Hepatocyte (in vitro differentiated cells): ENCODE results near the gene MED20. TPM values are rescaled to one million over a fixed set of nuclear protein-coding genes. Genes with fewer than 3 reads are reported as not detected.

Experiments used
- DNase-seq: peaks from one replicate; pipeline ENCODE4 v3.0.0-alpha.2; 2016; ENCODE audit warnings: low spot score
- H2AFZ ChIP-seq: fragments of 200-600 bp; sonication (generic); 2 replicates; pipeline ENCODE4 v1.6.0; 2016; ENCODE audit warnings: antibody characterized with exemption, mild to moderate bottlenecking
- H3K27ac ChIP-seq: fragments of 200-600 bp; sonication (generic); 2 replicates; pipeline ENCODE4 v1.5.1; 2016; ENCODE audit warnings: mild to moderate bottlenecking
- H3K27me3 ChIP-seq: fragments of 200-600 bp; sonication (generic); 2 replicates; pipeline ENCODE4 v1.6.1; 2016
- H3K36me3 ChIP-seq: fragments of 200-600 bp; sonication (generic); replicated peaks from 2 replicates; pipeline ENCODE4 v1.5.1; 2016; ENCODE audit warnings: low read depth; ENCODE audit not compliant: insufficient read depth
- H3K4me1 ChIP-seq: fragments of 200-600 bp; sonication (generic); 2 replicates; pipeline ENCODE4 v1.5.1; 2016; ENCODE audit warnings: mild to moderate bottlenecking, moderate library complexity; ENCODE audit not compliant: insufficient read depth
- H3K4me2 ChIP-seq: fragments of 200-600 bp; sonication (generic); 2 replicates; pipeline ENCODE4 v1.6.0; 2016
- H3K4me3 ChIP-seq: fragments of 200-600 bp; sonication (generic); 2 replicates; pipeline ENCODE4 v1.5.1; 2016; ENCODE audit warnings: mild to moderate bottlenecking
- H3K79me2 ChIP-seq: fragments of 200-600 bp; sonication (generic); 2 replicates; pipeline ENCODE4 v1.6.0; 2017; ENCODE audit warnings: mild to moderate bottlenecking
- H3K9me2 ChIP-seq: fragments of 200-600 bp; sonication (generic); replicated peaks from 2 replicates; pipeline ENCODE4 v1.6.0; 2017; ENCODE audit warnings: mild to moderate bottlenecking; ENCODE audit not compliant: insufficient read depth
- H3K9me3 ChIP-seq: fragments of 200-600 bp; sonication (generic); 2 replicates; pipeline ENCODE4 v1.5.1; 2016; ENCODE audit warnings: low read depth, mild to moderate bottlenecking
- H4K20me1 ChIP-seq: fragments of 200-600 bp; sonication (generic); 2 replicates; pipeline ENCODE4 v1.6.0; 2016; ENCODE audit warnings: mild to moderate bottlenecking; ENCODE audit not compliant: insufficient read depth, poor library complexity, severe bottlenecking
- CTCF ChIP-seq: fragments of 200-600 bp; sonication (generic); IDR thresholded peaks from 2 replicates; pipeline ENCODE4 v1.5.1; 2016; ENCODE audit warnings: antibody characterized with exemption, mild to moderate bottlenecking; ENCODE audit not compliant: poor library complexity
- EZH2 ChIP-seq: fragments of 200-600 bp; sonication (generic); IDR thresholded peaks from 2 replicates; pipeline ENCODE4 v1.6.1; 2016; ENCODE audit warnings: antibody characterized with exemption, mild to moderate bottlenecking, borderline replicate concordance
- EZH2phosphoT487 ChIP-seq: fragments of 200-600 bp; sonication (generic); IDR thresholded peaks from one replicate; pipeline ENCODE4 v1.6.1; 2018; ENCODE audit warnings: antibody characterized with exemption, mild to moderate bottlenecking, low read depth, moderate library complexity; ENCODE audit not compliant: unreplicated experiment, severe bottlenecking
- WGBS: methylation state at CpG from one replicate; pipeline ENCODE4 v1.1.6; 2016; ENCODE audit warnings: low lambda C conversion rate; ENCODE audit errors: missing lambda C conversion rate; 5-methylcytosine and 5-hydroxymethylcytosine counted together
- polyA plus RNA-seq: library from polyadenylated mRNA; unstranded; fragments of >200 nt; fragmentation: Nextera tagmentation; extraction: Ambion mirVana; gene quantifications from 2 replicates; pipeline ENCODE4 v1.2.1, GENCODE V29; 2016
- total RNA-seq: library from RNA; depleted of rRNA; stranded (reverse); fragments of >200 nt; gene quantifications from 2 replicates; pipeline ENCODE4 v1.2.3, GENCODE V29; 2014

The MED20 gene
- total and polyA plus RNA-seq, 2 experiments from 2014 or later, result 18.1 to 19.8 TPM

- Histone ChIP-seq H3K27me3 (no peaks in the 10 kb centered on the region), H3K4me1 (no peaks in the 10 kb centered on the region), H2AFZ (no peak overlapping the region), H3K9me2 (no peaks in the 10 kb centered on the region), H4K20me1 (no peaks in the 10 kb centered on the region), H3K27ac (no peak overlapping the region), H3K4me3 (no peak overlapping the region), H3K9me3 (no peaks in the 10 kb centered on the region), H3K79me2 (no peaks in the 10 kb centered on the region), H3K36me3 (no peaks in the 10 kb centered on the region), H3K4me2 (no peak overlapping the region)
- no peak for DNase-seq
- 97% methylated on average over 2 of the region's 2 CpGs for WGBS
- TF ChIP-seq EZH2phosphoT487 (no peak), EZH2 (no peak), CTCF (no peak)
Observed at GRCh38 chr6:41877051-41877680, 43.8 kb downstream of the MED20 start.

GRCh38 chr6:41874741-41875140, 46.2 kb downstream of the MED20 start:
- no peaks in the 10 kb centered on the region for H3K79me2 ChIP-seq
- H3K4me3 ChIP-seq, result no peak overlapping the region
- H3K36me3 ChIP-seq, result no peaks in the 10 kb centered on the region
- no peaks in the 10 kb centered on the region for H3K4me1 ChIP-seq
- no peak overlapping the region for H3K27ac ChIP-seq
- H3K4me2 ChIP-seq, result no peak overlapping the region
- TF ChIP-seq EZH2, result no peak
- no peaks in the 10 kb centered on the region for H3K9me3 ChIP-seq
- no peaks in the 10 kb centered on the region for H3K27me3 ChIP-seq
- H4K20me1 ChIP-seq, result no peaks in the 10 kb centered on the region
- H3K9me2 ChIP-seq, result no peaks in the 10 kb centered on the region
- DNase-seq, result no peak
- H2AFZ ChIP-seq, result no peak overlapping the region
- WGBS, result 89% methylated on average over 1 of the region's 1 CpG

GRCh38 chr6:41872147-41872546, 48.8 kb downstream of the MED20 start:
- H3K4me2 ChIP-seq, result no peak overlapping the region
- no peaks in the 10 kb centered on the region for H3K79me2 ChIP-seq
- H4K20me1 ChIP-seq, result no peaks in the 10 kb centered on the region
- no peak overlapping the region for H3K4me3 ChIP-seq
- DNase-seq, result no peak
- no peak overlapping the region for H2AFZ ChIP-seq
- no peaks in the 10 kb centered on the region for H3K27me3 ChIP-seq
- H3K36me3 ChIP-seq, result no peaks in the 10 kb centered on the region
- no peaks in the 10 kb centered on the region for H3K4me1 ChIP-seq
- H3K27ac ChIP-seq, result no peak overlapping the region
- H3K9me2 ChIP-seq, result no peaks in the 10 kb centered on the region
- 98% methylated on average over 13 of the region's 13 CpGs for WGBS
- no peak for TF ChIP-seq EZH2
- no peak for TF ChIP-seq CTCF
- no peak for TF ChIP-seq EZH2phosphoT487
- no peaks in the 10 kb centered on the region for H3K9me3 ChIP-seq

- no peaks in the 10 kb centered on the region for H4K20me1 ChIP-seq
- no peaks in the 10 kb centered on the region for H3K4me1 ChIP-seq
- no peaks in the 10 kb centered on the region for H3K79me2 ChIP-seq
- no peaks in the 10 kb centered on the region for H3K36me3 ChIP-seq
- TF ChIP-seq EZH2 (no peak), EZH2phosphoT487 (no peak), CTCF (no peak)
- H3K9me2 ChIP-seq, result no peaks in the 10 kb centered on the region
- no peaks in the 10 kb centered on the region for H3K27me3 ChIP-seq
- H3K4me2 ChIP-seq, result no peak overlapping the region
- no peak overlapping the region for H2AFZ ChIP-seq
- no peak overlapping the region for H3K4me3 ChIP-seq
- H3K27ac ChIP-seq, result no peak overlapping the region
- DNase-seq, result no peak
- 97% methylated on average over 2 of the region's 2 CpGs for WGBS
- H3K9me3 ChIP-seq, result no peaks in the 10 kb centered on the region
Observed at GRCh38 chr6:41871691-41872090, 49.2 kb downstream of the MED20 start.
